M059J (cell line): Measurements from ENCODE around the gene IL6ST. TPM values are rescaled to one million over a fixed set of nuclear protein-coding genes. Genes with fewer than 3 reads are reported as not detected.

Experiments
- DNase-seq: peaks from one replicate; pipeline ENCODE4 v3.0.0-alpha.2; 2012; ENCODE audit warnings: low read depth
- total RNA-seq: library from RNA; depleted of rRNA; stranded (reverse); fragments of >200 nt; shearing (Covaris generic); gene quantifications from 2 replicates; pipeline ENCODE4 v1.2.3, GENCODE V29; 2014

Gene IL6ST
- total RNA-seq, 1 experiment from 2014 or later: 82.5 TPM

GRCh38 chr5:55920784-55921183, 74.0 kb downstream of the IL6ST start:
- peak; percentile 17 for DNase-seq

DNA sequence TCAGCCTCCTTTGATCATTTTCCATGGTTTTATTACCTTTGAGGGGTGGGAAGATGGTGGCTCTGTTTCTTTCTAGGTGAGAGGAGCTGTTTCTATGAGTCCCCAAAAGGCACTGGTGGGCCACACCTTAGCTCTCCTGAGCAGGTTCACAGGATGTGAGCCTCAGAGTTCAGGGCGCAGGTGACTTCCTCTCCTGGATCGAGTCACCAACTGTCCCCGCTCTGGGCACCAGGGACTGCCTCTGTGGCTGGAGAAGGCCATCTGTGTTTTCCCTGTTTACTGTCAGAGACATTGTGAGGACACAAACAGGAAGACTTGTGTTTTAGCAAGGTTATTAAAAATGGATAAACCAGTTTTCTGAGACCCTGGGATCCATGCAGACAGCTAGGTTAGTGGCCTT, 75.1 kb downstream of the IL6ST start:
- DNase-seq: no peak

- peak; percentile 28 for DNase-seq
These were observed 76.4 kb downstream of the IL6ST start for GRCh38 chr5:55918087-55919035.

- DNase-seq: no peak
These were observed 77.2 kb downstream of the IL6ST start for GRCh38 chr5:55917402-55918086.

- no peak for DNase-seq
These were observed 77.8 kb downstream of the IL6ST start for GRCh38 chr5:55916986-55917385.

GRCh38 chr5:55915783-55916182, 79.0 kb downstream of the IL6ST start:
- DNase-seq: no peak

GRCh38 chr5:55914971-55915370, 79.8 kb downstream of the IL6ST start:
- DNase-seq: no peak

GRCh38 chr5:55913466-55914413, 81.0 kb downstream of the IL6ST start:
- no peak for DNase-seq

- no peak for DNase-seq
These were observed 82.7 kb downstream of the IL6ST start for GRCh38 chr5:55911784-55912653.

- DNase-seq: no peak
These were observed 86.0 kb downstream of the IL6ST start for GRCh38 chr5:55908804-55909203.

- DNase-seq: no peak
These were observed 86.8 kb downstream of the IL6ST start for GRCh38 chr5:55907927-55908326.

GRCh38 chr5:55905251-55905650, 89.5 kb downstream of the IL6ST start:
- DNase-seq: no peak

DNA sequence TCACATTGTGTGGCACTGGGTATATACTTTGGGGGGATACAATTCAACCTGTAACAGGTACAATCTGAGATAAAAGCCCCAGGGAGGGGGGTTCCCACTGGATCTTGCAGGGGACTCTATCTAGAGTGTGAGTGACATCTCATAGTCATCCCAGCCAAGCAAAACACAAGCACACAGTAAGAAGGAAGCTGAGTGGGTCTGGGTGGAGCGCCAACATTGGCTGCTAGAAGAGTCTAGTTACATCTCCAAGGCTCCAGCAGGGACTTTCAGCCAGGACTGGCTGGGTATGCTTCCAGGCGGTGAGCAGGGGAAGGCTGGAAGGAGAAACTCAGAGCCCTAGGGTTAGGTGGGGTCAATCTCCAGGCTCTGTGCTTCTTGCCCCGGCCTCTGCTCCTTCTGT, 90.6 kb downstream of the IL6ST start:
- DNase-seq: peak; percentile 11

DNA sequence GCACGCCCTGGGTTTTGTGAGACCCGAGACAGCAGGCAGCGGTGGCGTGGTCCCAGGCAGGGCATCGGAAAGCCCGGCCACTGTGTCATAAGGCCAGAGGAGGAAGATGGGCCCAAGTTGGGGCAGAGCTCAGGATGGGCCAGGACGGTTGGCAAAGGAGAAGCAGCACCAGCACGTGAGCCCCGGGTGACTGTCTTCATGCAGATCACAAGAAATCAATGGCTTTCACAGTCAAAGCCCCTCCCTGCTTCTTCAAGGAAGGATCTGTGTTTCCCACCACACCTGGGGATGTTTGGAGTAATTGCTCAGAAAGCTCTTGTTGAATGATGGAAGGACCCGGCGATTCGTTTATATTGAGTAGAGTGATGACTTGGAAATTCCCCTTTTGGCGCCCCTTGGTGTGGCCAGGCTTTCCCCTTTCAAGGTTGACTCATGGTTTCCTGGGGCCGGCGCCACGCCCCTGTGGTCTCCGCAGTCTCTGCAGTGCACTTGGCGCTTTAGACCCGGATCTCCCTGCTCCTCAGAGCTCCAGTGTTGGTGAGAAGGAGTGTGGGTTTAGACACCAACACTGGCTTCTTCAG, 91.6 kb downstream of the IL6ST start:
- DNase-seq: peak; percentile 62

DNA sequence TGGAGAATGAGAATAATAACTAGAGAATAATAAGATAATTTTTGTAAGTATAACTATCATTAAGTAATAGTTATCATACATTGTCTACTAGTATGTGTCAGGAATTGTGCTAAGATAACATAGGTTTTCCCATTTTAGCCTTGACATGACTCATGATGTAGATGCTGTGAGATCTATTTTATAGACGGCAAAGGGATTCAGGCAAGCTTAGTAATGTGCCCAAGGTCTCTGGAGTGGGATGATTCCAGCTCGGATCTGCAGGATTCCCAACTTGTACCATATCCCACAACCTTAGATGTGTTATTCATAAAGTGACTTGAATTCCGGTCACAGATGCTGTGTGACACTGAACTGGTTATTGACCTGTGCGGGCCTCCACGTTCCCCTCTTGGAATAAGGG, 92.1 kb downstream of the IL6ST start:
- DNase-seq: no peak

- no peak for DNase-seq
These were observed 94.0 kb downstream of the IL6ST start for GRCh38 chr5:55900776-55901175.

DNA sequence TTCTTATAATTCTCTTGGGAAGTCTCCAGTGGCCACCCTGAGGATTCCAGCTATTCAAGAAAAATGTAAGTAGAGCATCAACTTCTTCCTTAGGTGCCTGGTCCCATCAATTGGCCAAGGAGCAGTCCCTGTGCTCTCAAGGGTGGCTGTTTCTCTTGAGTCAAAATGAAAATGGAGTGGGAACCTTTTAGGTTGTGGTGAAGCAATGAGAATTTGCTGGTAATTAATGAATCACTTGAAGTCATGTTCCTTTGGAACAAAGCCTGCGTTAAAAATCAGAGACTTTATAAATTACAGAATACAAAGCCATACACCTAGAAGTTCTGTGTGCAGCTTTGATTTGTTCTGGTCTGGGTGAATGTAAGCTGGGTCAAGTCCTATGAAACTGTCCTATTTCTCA, 94.7 kb downstream of the IL6ST start:
- no peak for DNase-seq

- DNase-seq: peak; percentile 57
These were observed 95.4 kb downstream of the IL6ST start for GRCh38 chr5:55899344-55899743.

DNA sequence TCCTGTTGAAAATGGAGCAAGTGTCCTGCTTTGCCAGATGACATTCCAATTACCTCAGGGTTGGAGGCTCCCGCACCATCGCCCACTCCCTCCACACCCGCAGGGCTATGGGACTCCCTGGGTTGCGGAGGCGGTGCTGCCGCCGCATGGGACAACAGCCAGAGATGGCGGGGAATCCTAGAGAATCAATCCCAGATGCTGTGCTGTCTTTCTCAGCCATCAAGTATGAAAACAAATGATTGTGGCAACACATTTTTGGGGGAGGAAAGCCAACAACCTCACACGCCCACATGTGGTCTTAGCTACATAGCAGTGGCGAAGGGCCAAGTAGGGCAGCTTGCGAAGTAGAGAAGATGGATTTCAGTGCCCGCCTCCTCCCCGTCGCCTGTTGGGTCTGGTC, 96.9 kb downstream of the IL6ST start:
- peak; percentile 66 for DNase-seq

GRCh38 chr5:55897206-55897894, 97.4 kb downstream of the IL6ST start:
- DNase-seq: no peak
